ENCODE measurements around the gene MED28. TPM values are rescaled to one million over a fixed set of nuclear protein-coding genes. Genes with fewer than 3 reads are reported as not detected.

The MED28 gene
- total RNA-seq, 1 donor, result 13.0 TPM

DNA sequence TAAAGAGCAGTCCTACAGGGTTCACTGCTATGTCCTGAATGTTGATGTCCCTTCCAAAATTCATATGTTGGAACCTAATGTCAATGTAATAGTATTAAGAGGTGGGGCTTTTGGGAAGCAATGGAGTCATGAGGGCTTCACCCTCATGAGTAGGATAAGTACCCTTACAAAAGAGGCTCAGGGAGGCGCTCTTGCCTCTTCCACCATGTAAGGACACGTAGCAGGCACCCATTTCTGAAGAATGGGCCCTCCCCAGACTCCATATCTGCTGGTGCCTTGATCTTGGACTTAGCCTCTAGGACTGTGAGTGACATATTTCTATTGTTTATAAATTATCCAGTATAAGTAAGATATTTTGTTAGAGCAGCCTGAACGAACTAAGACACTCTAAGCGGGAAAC, 15.8 kb downstream of the MED28 start:
- no peak overlapping the region for H3K4me3 ChIP-seq (ENCODE audit: low read depth, low read length)
- TF ChIP-seq, protein P1, sequence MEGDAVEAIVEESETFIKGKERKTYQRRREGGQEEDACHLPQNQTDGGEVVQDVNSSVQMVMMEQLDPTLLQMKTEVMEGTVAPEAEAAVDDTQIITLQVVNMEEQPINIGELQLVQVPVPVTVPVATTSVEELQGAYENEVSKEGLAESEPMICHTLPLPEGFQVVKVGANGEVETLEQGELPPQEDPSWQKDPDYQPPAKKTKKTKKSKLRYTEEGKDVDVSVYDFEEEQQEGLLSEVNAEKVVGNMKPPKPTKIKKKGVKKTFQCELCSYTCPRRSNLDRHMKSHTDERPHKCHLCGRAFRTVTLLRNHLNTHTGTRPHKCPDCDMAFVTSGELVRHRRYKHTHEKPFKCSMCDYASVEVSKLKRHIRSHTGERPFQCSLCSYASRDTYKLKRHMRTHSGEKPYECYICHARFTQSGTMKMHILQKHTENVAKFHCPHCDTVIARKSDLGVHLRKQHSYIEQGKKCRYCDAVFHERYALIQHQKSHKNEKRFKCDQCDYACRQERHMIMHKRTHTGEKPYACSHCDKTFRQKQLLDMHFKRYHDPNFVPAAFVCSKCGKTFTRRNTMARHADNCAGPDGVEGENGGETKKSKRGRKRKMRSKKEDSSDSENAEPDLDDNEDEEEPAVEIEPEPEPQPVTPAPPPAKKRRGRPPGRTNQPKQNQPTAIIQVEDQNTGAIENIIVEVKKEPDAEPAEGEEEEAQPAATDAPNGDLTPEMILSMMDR (IDR thresholded peaks at IDR 0.05; ENCODE audit: insufficient read depth, low read depth, low read length), result no peak
- no peak for DNase-seq (ENCODE audit: low read depth)

DNA sequence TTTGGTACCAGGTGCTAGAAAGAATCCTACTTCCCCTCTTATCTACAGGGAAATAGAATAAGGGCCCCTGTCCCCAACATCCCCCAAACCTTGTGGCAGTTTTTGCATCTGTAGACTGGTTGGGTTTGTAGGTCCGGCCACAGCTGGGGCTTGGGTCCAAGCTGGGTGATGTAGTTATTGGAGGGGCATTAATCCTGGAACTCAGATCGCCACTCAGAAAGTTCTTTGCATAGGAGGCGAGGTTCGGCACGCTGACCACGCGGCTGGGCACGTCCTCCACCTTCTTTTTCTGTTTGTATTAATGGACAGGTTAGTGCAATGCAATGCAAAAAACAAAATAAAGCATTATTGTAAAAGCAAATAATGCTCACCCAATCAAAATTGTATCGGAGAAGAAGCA, 19.2 kb downstream of the MED28 start:
- TF ChIP-seq, protein P1 (IDR thresholded peaks at IDR 0.05; ENCODE audit: insufficient read depth, low read depth, low read length), result no peak
- no peak for DNase-seq (ENCODE audit: low read depth)
- no peak overlapping the region for H3K4me3 ChIP-seq (ENCODE audit: low read depth, low read length)

DNA sequence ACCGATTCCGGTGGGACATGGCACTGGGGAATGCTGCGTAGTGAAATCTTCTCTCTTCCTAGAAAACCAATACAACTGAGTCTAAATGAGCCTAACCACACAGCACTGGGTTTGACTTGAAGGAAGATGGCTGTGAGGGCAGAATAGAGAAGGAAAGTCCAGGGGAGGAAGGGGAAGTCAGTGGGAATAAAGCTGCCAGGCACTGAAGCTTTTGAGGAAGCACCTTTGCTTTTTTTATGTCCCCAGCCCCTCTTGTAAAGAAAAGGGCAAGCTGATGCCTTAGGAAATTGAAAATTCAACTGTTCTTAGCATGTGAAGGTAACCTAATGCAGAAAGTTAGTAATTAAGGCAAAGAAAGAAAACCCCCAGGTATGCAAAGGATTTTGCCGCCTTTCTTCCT, 20.6 kb downstream of the MED28 start:
- TF ChIP-seq, protein P1 (IDR thresholded peaks at IDR 0.05; ENCODE audit: insufficient read depth, low read depth, low read length), result no peak
- no peak overlapping the region for H3K4me3 ChIP-seq (ENCODE audit: low read depth, low read length)
- DNase-seq (ENCODE audit: low read depth), result no peak

DNA sequence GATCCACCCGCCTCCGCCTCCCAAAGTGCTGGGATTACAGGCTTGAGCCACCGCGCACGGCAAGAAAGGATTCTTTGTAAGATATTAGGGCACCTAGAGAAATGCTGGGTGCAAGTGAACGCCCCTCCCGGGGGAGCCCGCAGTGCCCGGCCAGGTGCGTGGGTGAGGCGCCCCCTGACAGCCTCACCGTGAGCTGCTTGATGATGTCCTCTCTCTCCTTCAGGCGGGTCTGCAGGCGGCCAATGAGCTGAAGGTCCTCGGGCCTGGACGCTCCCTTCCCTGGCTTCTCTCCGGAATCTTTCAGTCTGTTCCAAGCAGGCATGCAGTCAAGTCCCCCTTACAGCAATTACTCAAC, 21.9 kb downstream of the MED28 start:
- TF ChIP-seq, protein P1 (IDR thresholded peaks at IDR 0.05; ENCODE audit: insufficient read depth, low read depth, low read length), result no peak
- H3K4me3 ChIP-seq (ENCODE audit: low read depth, low read length), result no peak overlapping the region
- DNase-seq (ENCODE audit: low read depth), result no peak

DNA sequence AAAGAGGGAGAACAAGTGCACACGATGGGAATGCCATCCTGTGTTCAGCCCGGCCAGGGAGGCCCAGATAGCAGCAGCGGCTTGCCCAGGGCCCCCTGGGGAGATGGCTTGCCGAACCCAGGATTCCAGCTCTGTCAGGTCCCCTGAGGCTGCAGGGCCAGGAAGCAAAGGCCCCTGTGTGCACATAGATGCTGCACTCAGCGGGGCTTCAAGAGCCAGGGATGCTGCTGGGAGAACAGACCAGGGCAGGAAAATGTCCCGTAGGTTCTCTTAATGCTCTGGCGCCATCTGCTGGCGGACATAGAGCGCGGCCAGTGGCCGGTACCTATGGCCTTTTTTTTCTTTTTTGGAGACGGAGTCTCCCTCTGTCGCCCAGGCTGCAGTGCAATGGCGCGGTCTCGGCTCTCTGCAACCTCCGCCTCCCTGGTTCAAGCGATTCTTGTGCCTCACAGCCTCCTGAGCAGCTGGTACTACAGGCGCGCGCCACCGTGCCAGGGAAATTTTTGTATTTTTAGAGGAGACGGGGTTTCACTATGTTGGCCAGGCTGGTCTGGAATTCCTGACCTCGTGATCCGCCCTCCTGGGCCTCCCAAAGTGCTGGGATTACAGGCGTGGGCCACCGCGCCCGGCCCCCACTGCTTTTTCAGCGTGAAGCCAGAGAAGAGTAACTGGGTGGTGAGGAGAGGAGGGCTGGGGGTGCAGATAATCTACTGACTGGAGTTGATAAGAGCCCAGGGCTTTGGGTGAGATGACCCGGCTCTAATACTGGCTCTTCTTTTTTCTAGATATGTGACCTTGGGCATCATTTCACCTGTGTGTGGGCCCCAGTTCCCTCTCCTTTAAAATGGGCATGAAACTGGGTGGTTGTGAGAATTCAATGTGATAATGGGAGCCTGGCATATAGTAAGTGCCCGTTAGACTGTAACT, 22.5 kb downstream of the MED28 start:
- H3K4me3 ChIP-seq (ENCODE audit: low read depth, low read length), result no peak overlapping the region
- peak; percentile 70 for DNase-seq (ENCODE audit: low read depth)
- TF ChIP-seq, protein P1 (IDR thresholded peaks at IDR 0.05; ENCODE audit: insufficient read depth, low read depth, low read length), result peak; percentile 86

DNA sequence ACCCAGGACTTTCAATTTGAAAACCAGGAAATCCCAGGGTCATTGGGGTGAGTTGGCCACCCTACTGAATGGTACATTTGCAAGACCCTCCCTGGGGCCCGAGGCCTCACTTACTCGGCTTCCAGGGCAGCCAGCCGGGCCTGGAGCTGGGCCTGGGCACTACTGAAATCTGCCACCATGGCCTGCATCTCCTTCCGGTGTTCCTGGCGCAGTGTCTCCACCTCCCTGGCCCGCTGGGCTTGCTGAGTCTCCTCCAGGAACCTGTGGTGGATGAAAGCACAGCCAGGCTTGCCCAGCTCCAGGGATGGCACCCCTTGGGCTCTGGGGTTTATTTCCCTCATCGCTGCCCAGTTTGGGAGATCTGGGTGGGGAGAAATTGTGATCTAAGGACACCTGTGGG, 24.7 kb downstream of the MED28 start:
- DNase-seq (ENCODE audit: low read depth), result no peak
- TF ChIP-seq, protein P1 (IDR thresholded peaks at IDR 0.05; ENCODE audit: insufficient read depth, low read depth, low read length), result no peak
- H3K4me3 ChIP-seq (ENCODE audit: low read depth, low read length), result no peak overlapping the region
